Stomach (tissue), 9 donors: ENCODE results near the gene KLHDC7B. TPM values are rescaled to one million over a fixed set of nuclear protein-coding genes. Genes with fewer than 3 reads are reported as not detected.
A peak's percentile ranks its signal among the peaks of the same experiment; 100 is the strongest.

Experiments
- DNase-seq, 2 donors: peaks; one replicate each; pipeline versions ENCODE4 v3.0.0 to v3.0.0-alpha.2; 2013 to 2019
- H3K27ac ChIP-seq, 5 donors: fragments of 200-600 bp in 4 of 5; sonication (generic) in 4 of 5; one replicate each; pipeline ENCODE4 v1.5.1; 2013 to 2019; ENCODE audit warnings: mild to moderate bottlenecking in 1 of 5, moderate library complexity in 1 of 5
- H3K27me3 ChIP-seq, 3 donors: fragments of 200-600 bp; sonication (generic); one replicate each; pipeline ENCODE4 v1.5.1; 2017 to 2019; ENCODE audit warnings: mixed run types in 1 of 3
- H3K36me3 ChIP-seq, 4 donors: fragments of 200-600 bp; sonication (generic); 1 replicate in 3 of 4; 2 replicates in 1 of 4; pipeline ENCODE4 v1.5.1; 2016 to 2019
- H3K4me1 ChIP-seq, 4 donors: fragments of 200-600 bp; sonication (generic); one replicate each; pipeline ENCODE4 v1.5.1; 2016 to 2019
- H3K4me3 ChIP-seq, 4 donors: fragments of 200-600 bp; sonication (generic) in 3 of 4; one replicate each; pipeline ENCODE4 v1.5.1; 2016 to 2019; ENCODE audit warnings: mild to moderate bottlenecking in 1 of 4
- H3K9me3 ChIP-seq, 4 donors: fragments of 200-600 bp; sonication (generic); one replicate each; pipeline ENCODE4 v1.5.1; 2016 to 2019
- EP300 ChIP-seq: sonication (generic); formaldehyde crosslinking; IDR thresholded peaks from one replicate; pipeline ENCODE4 v1.6.1; 2017; ENCODE audit warnings: antibody characterized with exemption
- POLR2A ChIP-seq, 4 donors: fragments of 450-650 bp; IDR thresholded peaks; one replicate each; pipeline ENCODE4 v1.6.1; 2016; ENCODE audit warnings: antibody characterized with exemption in 4 of 4, control low read depth in 2 of 4, mild to moderate bottlenecking in 1 of 4, moderate library complexity in 1 of 4
- POLR2AphosphoS5 ChIP-seq, 3 donors: sonication (generic); formaldehyde crosslinking; IDR thresholded peaks; one replicate each; pipeline ENCODE4 v1.6.1; 2016; ENCODE audit warnings: antibody characterized with exemption in 3 of 3
- WGBS, 5 donors: extraction: QIAGEN DNeasy Blood & Tissue Kit in 3 of 5; methylation state at CpG; one replicate each; pipeline versions ENCODE4 v1.1.5 to v1.1.7; 2013 to 2018; 5-methylcytosine and 5-hydroxymethylcytosine counted together
- intact Hi-C: fragments of 100-400 bp; cut with DNase I; formaldehyde crosslinking; loops from one replicate; pipeline ENCODE4 v1.15.1; 2023; ENCODE audit warnings: low total_unique reads
- polyA plus RNA-seq, 3 donors: library from polyadenylated mRNA; stranded (reverse); fragments of 200-250 nt; gene quantifications; one replicate each; pipeline ENCODE4 v1.2.3, GENCODE V29; 2013
- total RNA-seq, 5 donors: library from RNA; depleted of rRNA; stranded (reverse); fragments of >200 nt; gene quantifications; one replicate each; pipeline versions ENCODE4 v1.1.0 to v1.2.3, GENCODE V29; 2014 to 2016
- TF ChIP-seq, protein P1 (sequence below), 7 experiments: fragments of 450-650 bp in 4 of 7; fragments of 200-600 bp in 3 of 7; sonication (generic) in 3 of 7; IDR thresholded peaks; one replicate each; pipeline ENCODE4 v1.5.1; 2016 to 2019; ENCODE audit warnings: antibody characterized with exemption in 7 of 7, control low read depth in 2 of 7, mild to moderate bottlenecking in 1 of 7
- donor health status: healthy with polysubstance abuse.
- donor health status: Bipolar disorder and iron deficiency.
- donor health status: healthy.

Gene KLHDC7B
- total and polyA plus RNA-seq, 8 donors = 0.25 to 0.46 TPM; not detected in 6

DNA sequence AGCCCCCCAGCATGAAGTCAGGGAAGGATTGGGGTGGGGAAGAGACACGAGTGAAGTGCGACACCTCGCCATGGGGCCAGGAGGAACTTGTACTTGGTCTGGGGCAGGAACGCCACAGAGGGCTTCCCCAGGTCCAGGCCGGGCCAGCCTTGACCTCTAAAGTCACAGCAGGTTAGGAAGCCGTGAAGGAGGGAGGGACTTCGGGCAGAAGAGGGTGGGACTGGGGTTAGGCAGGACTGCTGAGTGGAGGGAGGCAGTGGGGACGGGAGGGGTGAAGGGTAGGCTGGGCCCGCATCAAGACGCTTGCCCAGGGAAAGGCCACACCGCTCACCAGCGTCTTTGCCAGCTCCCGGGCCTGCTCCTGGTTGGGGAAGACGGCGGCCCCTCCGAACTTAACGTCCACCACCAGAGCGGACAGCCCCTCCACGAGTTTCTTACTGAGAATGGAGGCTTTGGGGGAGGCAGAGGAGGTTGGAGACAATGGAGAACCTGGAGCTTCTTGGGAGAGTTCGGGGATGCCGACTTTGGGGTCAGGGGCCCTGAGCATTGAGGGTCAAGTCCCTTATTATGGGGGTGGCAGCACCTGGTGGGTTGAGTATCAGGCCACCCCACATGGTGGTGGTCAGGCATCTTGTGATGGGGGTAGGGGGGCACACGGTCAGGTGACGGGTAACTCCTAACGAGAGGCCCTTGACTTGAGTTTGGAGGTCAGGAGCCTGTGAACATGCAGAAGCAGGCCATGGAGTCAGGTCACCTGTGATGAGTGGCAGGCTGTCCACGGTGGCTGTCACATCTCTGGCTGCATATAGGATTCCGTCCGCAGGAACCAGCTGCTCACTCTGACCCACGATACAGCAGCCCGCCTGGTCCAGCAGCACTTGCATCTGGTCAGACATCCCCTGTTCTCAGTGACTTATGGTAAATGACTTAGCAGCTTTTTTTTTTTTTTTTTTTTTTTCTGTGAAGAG is 18.6 kb upstream of the KLHDC7B start:
- peak overlapping the region; percentile 92 to 98 (median 94) for H3K27ac ChIP-seq
- H3K36me3 ChIP-seq = peaks cover 18 to 22% (median 21%) of the 10 kb centered on the region in 4 donors
- TF ChIP-seq, protein P1, sequence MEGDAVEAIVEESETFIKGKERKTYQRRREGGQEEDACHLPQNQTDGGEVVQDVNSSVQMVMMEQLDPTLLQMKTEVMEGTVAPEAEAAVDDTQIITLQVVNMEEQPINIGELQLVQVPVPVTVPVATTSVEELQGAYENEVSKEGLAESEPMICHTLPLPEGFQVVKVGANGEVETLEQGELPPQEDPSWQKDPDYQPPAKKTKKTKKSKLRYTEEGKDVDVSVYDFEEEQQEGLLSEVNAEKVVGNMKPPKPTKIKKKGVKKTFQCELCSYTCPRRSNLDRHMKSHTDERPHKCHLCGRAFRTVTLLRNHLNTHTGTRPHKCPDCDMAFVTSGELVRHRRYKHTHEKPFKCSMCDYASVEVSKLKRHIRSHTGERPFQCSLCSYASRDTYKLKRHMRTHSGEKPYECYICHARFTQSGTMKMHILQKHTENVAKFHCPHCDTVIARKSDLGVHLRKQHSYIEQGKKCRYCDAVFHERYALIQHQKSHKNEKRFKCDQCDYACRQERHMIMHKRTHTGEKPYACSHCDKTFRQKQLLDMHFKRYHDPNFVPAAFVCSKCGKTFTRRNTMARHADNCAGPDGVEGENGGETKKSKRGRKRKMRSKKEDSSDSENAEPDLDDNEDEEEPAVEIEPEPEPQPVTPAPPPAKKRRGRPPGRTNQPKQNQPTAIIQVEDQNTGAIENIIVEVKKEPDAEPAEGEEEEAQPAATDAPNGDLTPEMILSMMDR (IDR thresholded peaks at IDR 0.05) = no peak
- TF ChIP-seq POLR2A (IDR thresholded peaks at IDR 0.05) = no peak
- TF ChIP-seq POLR2AphosphoS5 (IDR thresholded peaks at IDR 0.05) = peak in 2 of 3 donors; percentile 31 to 65
- peak; percentile 68 to 72 for DNase-seq
- H3K4me1 ChIP-seq = peaks cover 60 to 81% (median 79%) of the 10 kb centered on the region in 4 donors
- 39 to 59% (median 48%) methylated on average over 28 to 29 of the region's 29 CpGs for WGBS, 5 donors
- H3K4me3 ChIP-seq = peak overlapping the region; percentile 63 to 86 (median 80)
- peaks cover 0 to 30% (median 0%) of the 10 kb centered on the region in 3 donors for H3K27me3 ChIP-seq
- H3K9me3 ChIP-seq = no peaks in the 10 kb centered on the region
- intact Hi-C loops = no loop called here

DNA sequence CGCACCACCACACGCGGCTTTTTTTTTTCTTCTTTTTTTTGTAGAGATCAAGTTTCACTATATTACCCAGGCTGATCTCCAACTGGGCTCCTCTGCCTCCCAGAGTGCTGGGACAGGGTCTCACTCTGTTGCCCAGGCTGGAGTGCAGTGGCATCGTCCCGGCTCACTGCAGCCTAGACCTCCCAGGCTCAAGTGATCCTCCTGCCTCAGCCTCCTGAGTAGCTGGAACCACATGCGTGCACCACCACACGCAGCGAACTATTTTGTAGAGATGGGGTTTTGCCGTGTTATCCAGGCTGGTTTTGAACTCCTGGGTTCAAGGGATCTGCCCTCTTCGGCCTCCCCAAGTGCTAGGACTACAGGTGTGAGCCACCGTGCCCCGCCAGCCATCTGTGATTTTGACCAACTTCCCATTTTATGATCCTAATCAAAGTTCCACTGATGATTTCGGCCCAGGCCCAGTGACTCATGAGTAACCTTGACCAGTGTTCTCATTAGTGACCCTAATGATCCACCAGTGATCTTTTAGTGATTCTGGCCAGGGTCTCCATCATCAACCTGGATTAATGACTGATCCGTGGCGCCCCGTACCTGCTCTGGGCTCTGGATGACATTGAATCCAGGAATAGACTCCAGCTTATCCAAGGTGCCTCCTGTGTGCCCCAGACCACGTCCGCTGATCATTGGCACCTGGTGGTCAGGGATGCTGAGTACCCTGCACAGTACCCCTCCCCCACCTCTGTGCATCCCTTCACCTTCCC is 17.6 kb upstream of the KLHDC7B start:
- peaks cover 68 to 90% (median 84%) of the 10 kb centered on the region in 4 donors for H3K4me1 ChIP-seq
- peak overlapping the region in 4 of 5 donors; percentile 92 to 98 (median 94) for H3K27ac ChIP-seq
- H3K4me3 ChIP-seq = peak overlapping the region in 2 of 4 donors; percentile 53 to 80
- no peak for DNase-seq
- peaks cover 8 to 12% (median 12%) of the 10 kb centered on the region in 4 donors for H3K36me3 ChIP-seq
- TF ChIP-seq EP300 (no peak), POLR2AphosphoS5 (IDR thresholded peaks at IDR 0.05) (no peak), POLR2A (IDR thresholded peaks at IDR 0.05) (no peak)
- TF ChIP-seq, protein P1 (IDR thresholded peaks at IDR 0.05) = no peak
- no peaks in the 10 kb centered on the region for H3K9me3 ChIP-seq
- WGBS, 5 donors = 90 to 92% (median 92%) methylated on average over 15 to 18 of the region's 18 CpGs
- intact Hi-C loops = no loop called here
- peaks cover 0 to 39% (median 0%) of the 10 kb centered on the region in 3 donors for H3K27me3 ChIP-seq

DNA sequence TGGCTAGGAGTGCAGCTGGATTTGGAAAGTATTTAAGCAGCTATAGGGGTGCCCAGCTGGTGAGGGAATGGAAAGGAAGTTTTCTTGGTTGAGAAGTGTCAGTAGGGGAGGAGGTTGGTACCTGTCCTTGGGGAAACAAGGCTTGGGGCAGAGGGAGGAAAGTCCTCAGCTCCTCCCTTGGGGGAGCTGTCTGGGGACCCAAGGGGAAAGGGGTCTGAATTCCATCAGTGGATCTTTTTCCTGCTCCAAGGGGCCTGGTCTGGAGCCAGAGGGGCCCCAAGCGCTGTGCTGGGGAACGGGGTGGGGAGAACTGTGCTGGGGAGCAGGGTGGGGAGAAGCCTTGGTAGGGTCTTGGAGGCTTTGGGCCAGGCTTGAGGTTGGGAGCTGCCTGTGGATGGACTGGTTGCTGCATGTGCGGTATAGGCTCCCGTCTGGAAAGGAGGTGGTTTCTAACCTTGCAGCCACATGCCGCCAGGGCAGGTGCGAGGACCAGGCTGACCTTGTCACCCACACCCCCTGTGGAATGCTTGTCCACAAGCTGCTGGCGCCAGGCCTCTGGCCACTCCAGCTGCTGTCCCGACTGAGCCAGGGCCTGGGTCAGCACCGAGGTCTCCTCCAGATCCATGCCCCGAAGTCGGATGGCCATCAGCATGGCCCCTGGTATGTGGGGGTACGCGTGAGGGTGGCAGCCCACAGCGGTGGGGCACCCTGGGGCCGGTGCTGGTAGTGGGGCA is 16.9 kb upstream of the KLHDC7B start:
- peaks cover 0 to 45% (median 0%) of the 10 kb centered on the region in 3 donors for H3K27me3 ChIP-seq
- peaks cover 67 to 90% (median 81%) of the 10 kb centered on the region in 4 donors for H3K4me1 ChIP-seq
- peak overlapping the region; percentile 92 to 98 (median 93) for H3K27ac ChIP-seq
- TF ChIP-seq EP300 (no peak), POLR2AphosphoS5 (IDR thresholded peaks at IDR 0.05) (no peak), POLR2A (IDR thresholded peaks at IDR 0.05) (no peak)
- TF ChIP-seq, protein P1 (IDR thresholded peaks at IDR 0.05) = no peak
- no peaks in the 10 kb centered on the region for H3K9me3 ChIP-seq
- peak overlapping the region; percentile 53 to 80 (median 57) for H3K4me3 ChIP-seq
- 57 to 75% (median 60%) methylated on average over 4 to 15 of the region's 15 CpGs for WGBS, 5 donors
- intact Hi-C loops = no loop called here
- DNase-seq = peak in 1 of 2 donors; percentile 38
- H3K36me3 ChIP-seq = peaks cover under 1 to 5% (median 4%) of the 10 kb centered on the region in 4 donors
